ENCODE results near the gene DPP9. TPM values are rescaled to one million over a fixed set of nuclear protein-coding genes. Genes with fewer than 3 reads are reported as not detected.

Gene DPP9
- total and polyA plus RNA-seq, 2 of the 13 experiments (the other 11 are each of a cell fraction or from before 2014, with no cell fraction given), result 8.4 to 25.8 TPM

DNA sequence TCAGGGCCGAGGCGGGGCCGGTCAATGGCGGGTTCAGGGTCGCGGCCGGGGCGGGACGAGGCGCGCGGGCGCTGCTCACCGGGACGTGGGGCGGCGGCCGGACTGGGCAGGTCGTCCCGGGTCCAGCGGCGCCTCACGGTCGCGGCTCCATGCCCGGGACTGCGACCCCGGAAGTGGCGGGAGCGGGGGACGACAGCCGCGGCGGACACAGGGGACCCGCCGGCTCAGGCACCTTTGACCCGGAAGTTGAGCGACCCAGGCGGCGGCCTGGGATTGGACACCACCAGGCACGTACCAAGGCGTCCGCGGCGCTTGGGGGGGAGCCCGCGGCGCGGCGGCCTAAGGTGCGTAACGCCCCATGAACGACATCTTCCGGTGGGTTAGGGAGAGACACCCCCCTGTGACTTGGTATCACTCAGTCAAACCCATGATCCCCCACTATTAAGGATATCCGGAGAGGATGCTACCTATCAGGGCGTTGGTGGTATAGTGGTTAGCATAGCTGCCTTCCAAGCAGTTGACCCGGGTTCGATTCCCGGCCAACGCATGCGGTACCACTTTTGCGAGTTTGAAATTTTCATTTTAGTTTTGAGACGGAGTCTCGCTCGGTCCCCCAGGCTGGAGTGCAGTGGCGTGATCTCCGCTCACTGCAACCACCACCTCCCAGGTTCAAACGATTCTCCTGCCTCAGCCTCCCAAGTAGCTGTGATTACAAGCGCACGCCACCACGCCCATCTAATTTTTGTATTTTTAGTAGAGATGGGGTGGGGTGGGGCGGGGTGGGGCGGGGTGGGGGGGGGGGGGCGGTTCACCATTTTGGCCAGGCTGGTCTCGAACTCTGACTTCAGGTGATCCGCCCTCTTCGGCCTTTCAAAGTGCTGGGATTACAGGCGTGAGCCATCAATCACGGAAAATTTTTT lies at the start of gene DPP9 (continued):
- TF ChIP-seq, protein P1, sequence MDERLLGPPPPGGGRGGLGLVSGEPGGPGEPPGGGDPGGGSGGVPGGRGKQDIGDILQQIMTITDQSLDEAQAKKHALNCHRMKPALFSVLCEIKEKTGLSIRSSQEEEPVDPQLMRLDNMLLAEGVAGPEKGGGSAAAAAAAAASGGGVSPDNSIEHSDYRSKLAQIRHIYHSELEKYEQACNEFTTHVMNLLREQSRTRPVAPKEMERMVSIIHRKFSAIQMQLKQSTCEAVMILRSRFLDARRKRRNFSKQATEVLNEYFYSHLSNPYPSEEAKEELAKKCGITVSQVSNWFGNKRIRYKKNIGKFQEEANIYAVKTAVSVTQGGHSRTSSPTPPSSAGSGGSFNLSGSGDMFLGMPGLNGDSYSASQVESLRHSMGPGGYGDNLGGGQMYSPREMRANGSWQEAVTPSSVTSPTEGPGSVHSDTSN (CRISPR knock-in tag; IDR thresholded peaks at IDR 0.05), result 0 out of 2 replicates have a peak, but pooled peaks have one; percentile 29
- TF ChIP-seq ZNF143 (CRISPR knock-in tag; IDR thresholded peaks at IDR 0.05), result peak; percentile 65; the same call in 1 of the 2 replicates
- no peak for TF ChIP-seq CENPX (CRISPR knock-in tag; IDR thresholded peaks at IDR 0.05)
- TF ChIP-seq ZFP90 (CRISPR knock-in tag; IDR thresholded peaks at IDR 0.05; ENCODE audit: borderline replicate concordance), result no peak; the same call in 1 of the 2 replicates
- TF ChIP-seq POGZ (CRISPR knock-in tag; IDR thresholded peaks at IDR 0.05), result peak; percentile 75
- TF ChIP-seq ZNF761 (CRISPR knock-in tag; conservative IDR thresholded peaks at IDR 0.05), result peak; percentile 81; the same call in 1 of the 2 replicates
- peak; percentile 85; the same call in 1 of the 2 replicates for TF ChIP-seq ZNF510 (CRISPR knock-in tag; IDR thresholded peaks at IDR 0.05; ENCODE audit: low read depth)
- no peak for TF ChIP-seq NFRKB (IDR thresholded peaks at IDR 0.05)
- peak; percentile 45 for TF ChIP-seq RARA (CRISPR knock-in tag; IDR thresholded peaks at IDR 0.05)
- TF ChIP-seq, protein P2, sequence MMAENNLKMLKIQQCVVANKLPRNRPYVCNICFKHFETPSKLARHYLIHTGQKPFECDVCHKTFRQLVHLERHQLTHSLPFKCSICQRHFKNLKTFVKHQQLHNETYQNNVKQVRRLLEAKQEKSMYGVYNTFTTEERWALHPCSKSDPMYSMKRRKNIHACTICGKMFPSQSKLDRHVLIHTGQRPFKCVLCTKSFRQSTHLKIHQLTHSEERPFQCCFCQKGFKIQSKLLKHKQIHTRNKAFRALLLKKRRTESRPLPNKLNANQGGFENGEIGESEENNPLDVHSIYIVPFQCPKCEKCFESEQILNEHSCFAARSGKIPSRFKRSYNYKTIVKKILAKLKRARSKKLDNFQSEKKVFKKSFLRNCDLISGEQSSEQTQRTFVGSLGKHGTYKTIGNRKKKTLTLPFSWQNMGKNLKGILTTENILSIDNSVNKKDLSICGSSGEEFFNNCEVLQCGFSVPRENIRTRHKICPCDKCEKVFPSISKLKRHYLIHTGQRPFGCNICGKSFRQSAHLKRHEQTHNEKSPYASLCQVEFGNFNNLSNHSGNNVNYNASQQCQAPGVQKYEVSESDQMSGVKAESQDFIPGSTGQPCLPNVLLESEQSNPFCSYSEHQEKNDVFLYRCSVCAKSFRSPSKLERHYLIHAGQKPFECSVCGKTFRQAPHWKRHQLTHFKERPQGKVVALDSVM (CRISPR knock-in tag; IDR thresholded peaks at IDR 0.05), result peak; percentile 78
- TF ChIP-seq, protein P3, sequence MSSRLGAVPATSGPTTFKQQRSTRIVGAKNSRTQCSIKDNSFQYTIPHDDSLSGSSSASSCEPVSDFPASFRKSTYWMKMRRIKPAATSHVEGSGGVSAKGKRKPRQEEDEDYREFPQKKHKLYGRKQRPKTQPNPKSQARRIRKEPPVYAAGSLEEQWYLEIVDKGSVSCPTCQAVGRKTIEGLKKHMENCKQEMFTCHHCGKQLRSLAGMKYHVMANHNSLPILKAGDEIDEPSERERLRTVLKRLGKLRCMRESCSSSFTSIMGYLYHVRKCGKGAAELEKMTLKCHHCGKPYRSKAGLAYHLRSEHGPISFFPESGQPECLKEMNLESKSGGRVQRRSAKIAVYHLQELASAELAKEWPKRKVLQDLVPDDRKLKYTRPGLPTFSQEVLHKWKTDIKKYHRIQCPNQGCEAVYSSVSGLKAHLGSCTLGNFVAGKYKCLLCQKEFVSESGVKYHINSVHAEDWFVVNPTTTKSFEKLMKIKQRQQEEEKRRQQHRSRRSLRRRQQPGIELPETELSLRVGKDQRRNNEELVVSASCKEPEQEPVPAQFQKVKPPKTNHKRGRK (CRISPR knock-in tag; IDR thresholded peaks at IDR 0.05), result no peak
- TF ChIP-seq POLR2G (IDR thresholded peaks at IDR 0.05; ENCODE audit: low read depth, low read length), result peak; percentile 72
- peak; percentile 65; the same call in 1 of the 2 replicates for TF ChIP-seq CCDC6 (CRISPR knock-in tag; IDR thresholded peaks at IDR 0.05)
- TF ChIP-seq ZNF350 (CRISPR knock-in tag; IDR thresholded peaks at IDR 0.05; ENCODE audit: borderline replicate concordance, low read depth), result peak; percentile 92
- peak; percentile 34 for TF ChIP-seq PCBP2 (optimal IDR thresholded peaks at IDR 0.05; ENCODE audit: low read depth, low read length, poor library complexity, severe bottlenecking)
- TF ChIP-seq MYNN (CRISPR knock-in tag; IDR thresholded peaks at IDR 0.05; ENCODE audit: low read depth), result peak; percentile 70; the same call in 1 of the 2 replicates
- TF ChIP-seq THYN1 (CRISPR knock-in tag; IDR thresholded peaks at IDR 0.05; ENCODE audit: borderline replicate concordance, low read depth), result no peak
- TF ChIP-seq ZNF33B (CRISPR knock-in tag; IDR thresholded peaks at IDR 0.05), result 0 out of 2 replicates have a peak, but pooled peaks have one; percentile 53
- peak; percentile 98 for TF ChIP-seq GABPA (IDR thresholded peaks at IDR 0.05; ENCODE audit: low read depth, low read length)
- peak; percentile 91 for TF ChIP-seq GABPA (CRISPR knock-in tag; IDR thresholded peaks at IDR 0.05; ENCODE audit: low read depth)
- peak; percentile 88; the same call in 1 of the 2 replicates for TF ChIP-seq SMAD1 (CRISPR knock-in tag; IDR thresholded peaks at IDR 0.05; ENCODE audit: borderline replicate concordance, low read depth)
- TF ChIP-seq TRIM24 (CRISPR knock-in tag; IDR thresholded peaks at IDR 0.05), result no peak
- TF ChIP-seq MTA1 (CRISPR knock-in tag; IDR thresholded peaks at IDR 0.05; ENCODE audit: borderline replicate concordance), result peak; percentile 74; the same call in 1 of the 2 replicates
- peak; percentile 42 for TF ChIP-seq ZNF547 (CRISPR knock-in tag; IDR thresholded peaks at IDR 0.05)
- no peak for TF ChIP-seq ZNF234 (CRISPR knock-in tag; conservative IDR thresholded peaks at IDR 0.05)
- TF ChIP-seq SIN3B (IDR thresholded peaks at IDR 0.05; ENCODE audit: low read length), result peak; percentile 92
